Hepatocyte (in vitro differentiated cells): ENCODE measurements around the gene SYNJ2.

Experiments used
- CTCF ChIP-seq: fragments of 200-600 bp; sonication (generic); IDR thresholded peaks from 2 replicates; pipeline ENCODE4 v1.5.1; 2016; ENCODE audit warnings: antibody characterized with exemption, mild to moderate bottlenecking; ENCODE audit not compliant: poor library complexity
- EZH2phosphoT487 ChIP-seq: fragments of 200-600 bp; sonication (generic); IDR thresholded peaks from one replicate; pipeline ENCODE4 v1.6.1; 2018; ENCODE audit warnings: antibody characterized with exemption, mild to moderate bottlenecking, low read depth, moderate library complexity; ENCODE audit not compliant: unreplicated experiment, severe bottlenecking

- no peak for TF ChIP-seq CTCF
- no peak for TF ChIP-seq EZH2phosphoT487
Measured at GRCh38 chr6:158041788-158042187, 60.1 kb downstream of the SYNJ2 start.
